B cell (primary cell): Measurements from ENCODE around the gene CIDEC. TPM values are rescaled to one million over a fixed set of nuclear protein-coding genes. Genes with fewer than 3 reads are reported as not detected.
"Not testable (repeated sequence)": the region's sequence is repeated elsewhere in the genome, so short reads cannot be mapped to it uniquely, and the experiment has no call there.

Experiments used
- ATAC-seq: fragments of 200-7000 bp; cut with Tn5 transposase; one replicate; pipeline ENCODE4 v1.10.0; 2021; ENCODE audit warnings: low read depth, mild to moderate bottlenecking, moderate number of reproducible peaks, moderate library complexity
- CTCF ChIA-PET: fragments of 350-600 bp; sonication (Branson Sonifier 250); formaldehyde crosslinking; loops from one replicate; lab custom pipeline; 2021; ENCODE audit warnings: antibody characterized with exemption, inconsistent platforms; lab: Charles Lee
- POLR2A ChIA-PET: fragments of 350-600 bp; sonication (Branson Sonifier 250); formaldehyde crosslinking; loops from one replicate; lab custom pipeline; 2021; ENCODE audit warnings: antibody characterized with exemption; lab: Charles Lee
- DNase-seq: peaks from one replicate; pipeline ENCODE4 v3.0.0; 2013
- H2AFZ ChIP-seq: 2 replicates; pipeline ENCODE4 v1.6.1; 2012; ENCODE audit warnings: mild to moderate bottlenecking, low read depth, low read length; ENCODE audit not compliant: insufficient read depth, poor library complexity, severe bottlenecking
- H3K27ac ChIP-seq, 2 donors: 1 replicate in 1 of 2; 2 replicates in 1 of 2; pipeline ENCODE4 v1.5.1; 2012 to 2013; ENCODE audit warnings: low read length in 2 of 2, mild to moderate bottlenecking in 2 of 2, moderate library complexity in 1 of 2
- H3K27me3 ChIP-seq, 4 experiments: fragments of 200-600 bp in 1 of 4; sonication (generic) in 1 of 4; replicated peaks in 1 of 4; 1 replicate in 2 of 4; 2 replicates in 2 of 4; pipeline versions ENCODE4 v1.6.1 to v1.7.0; 2013 to 2016; ENCODE audit warnings: low read length in 3 of 4, mild to moderate bottlenecking in 2 of 4, mixed read lengths in 1 of 4, moderate library complexity in 1 of 4; ENCODE audit not compliant: insufficient read depth in 4 of 4, control insufficient read depth in 3 of 4; ENCODE audit errors: control extremely low read depth in 1 of 4
- H3K36me3 ChIP-seq, 2 experiments: replicated peaks in 1 of 2; 1 replicate in 1 of 2; 2 replicates in 1 of 2; pipeline versions ENCODE4 v1.6.1 to v1.7.1; 2013; ENCODE audit warnings: low read length in 1 of 2; ENCODE audit not compliant: insufficient read depth in 2 of 2, control insufficient read depth in 1 of 2; ENCODE audit errors: control extremely low read depth in 1 of 2, extremely low read depth in 1 of 2
- H3K4me1 ChIP-seq, 2 donors: fragments of 200-600 bp in 1 of 2; sonication (generic) in 1 of 2; 1 replicate in 1 of 2; 2 replicates in 1 of 2; pipeline versions ENCODE4 v1.5.1 to v1.6.1; 2013 to 2017; ENCODE audit warnings: low read length in 2 of 2; ENCODE audit not compliant: control insufficient read depth in 2 of 2, insufficient read depth in 2 of 2
- H3K4me2 ChIP-seq: replicated peaks from 2 replicates; pipeline ENCODE3; 2012; ENCODE audit warnings: mild to moderate bottlenecking, low read depth, low read length; ENCODE audit not compliant: poor library complexity, severe bottlenecking
- H3K4me3 ChIP-seq, 5 experiments: fragments of 200-600 bp in 1 of 5; sonication (generic) in 1 of 5; 1 replicate in 3 of 5; 2 replicates in 2 of 5; pipeline versions ENCODE4 v1.5.1 to v1.7.0; 2011 to 2016; ENCODE audit warnings: low read length in 4 of 5, mild to moderate bottlenecking in 4 of 5, low read depth in 2 of 5, control low read depth in 1 of 5, moderate library complexity in 1 of 5; ENCODE audit not compliant: insufficient read depth in 1 of 5; ENCODE audit errors: control extremely low read depth in 1 of 5, extremely low read depth in 1 of 5
- H3K79me2 ChIP-seq: fragments of 200-600 bp; sonication (generic); one replicate; pipeline ENCODE4 v1.6.0; 2016; ENCODE audit warnings: low read length; ENCODE audit not compliant: control insufficient read depth, insufficient read depth
- H3K9ac ChIP-seq: fragments of 200-600 bp; sonication (generic); 2 replicates; pipeline ENCODE4 v1.6.1; 2017; ENCODE audit warnings: mild to moderate bottlenecking, low read length, moderate library complexity
- H3K9me3 ChIP-seq, 3 donors: one replicate each; pipeline versions ENCODE4 v1.6.1 to v1.7.1; 2013; ENCODE audit warnings: low read length in 2 of 3; ENCODE audit not compliant: control insufficient read depth in 2 of 3, insufficient read depth in 1 of 3; ENCODE audit errors: control extremely low read depth in 1 of 3
- H4K20me1 ChIP-seq: 2 replicates; pipeline ENCODE4 v1.6.0; 2012; ENCODE audit warnings: mild to moderate bottlenecking, low read length; ENCODE audit not compliant: insufficient read depth, control insufficient read depth, poor library complexity, severe bottlenecking
- H3K27ac Mint-ChIP-seq: one replicate; pipeline ENCODE4 v1.8.0; 2021; ENCODE audit warnings: mixed read lengths
- H3K27me3 Mint-ChIP-seq: one replicate; pipeline ENCODE4 v1.8.0; 2021; ENCODE audit warnings: mixed read lengths
- H3K4me1 Mint-ChIP-seq: one replicate; pipeline ENCODE4 v1.8.0; 2021; ENCODE audit warnings: mixed read lengths
- H3K4me3 Mint-ChIP-seq: one replicate; pipeline ENCODE4 v1.8.0; 2021; ENCODE audit warnings: mixed read lengths
- H3K9me3 Mint-ChIP-seq: one replicate; pipeline ENCODE4 v1.8.0; 2022; ENCODE audit warnings: mixed read lengths; ENCODE audit not compliant: insufficient read depth
- EZH2 ChIP-seq: IDR thresholded peaks from 2 replicates; pipeline ENCODE4 v1.6.1; 2012; ENCODE audit warnings: borderline replicate concordance, low read depth, mild to moderate bottlenecking, moderate library complexity, low read length; ENCODE audit not compliant: insufficient read depth, poor library complexity, severe bottlenecking
- WGBS: methylation state at CpG from one replicate; pipeline ENCODE4 v1.1.5; 2013; ENCODE audit warnings: missing lambda C conversion rate; ENCODE audit not compliant: insufficient coverage; 5-methylcytosine and 5-hydroxymethylcytosine counted together
- intact Hi-C: fragments of 100-400 bp; cut with micrococcal nuclease; formaldehyde crosslinking; loops from one replicate; pipeline ENCODE4 v1.10.0; 2022
- polyA plus RNA-seq: library from polyadenylated mRNA; depleted of rRNA; stranded (reverse); fragments of >200 nt; gene quantifications from 2 replicates; pipeline ENCODE4 v1.2.3, GENCODE V29; 2012
- total RNA-seq, 2 donors: library from RNA; stranded (reverse); fragments of 120-200 nt in 1 of 2; gene quantifications; 1 replicate in 1 of 2; 2 replicates in 1 of 2; pipeline versions ENCODE4 v1.2.3 to v1.2.4, GENCODE V29; 2013 to 2022
- TF ChIP-seq, protein P1 (sequence below): fragments of 200-600 bp; IDR thresholded peaks from one replicate; pipeline ENCODE4 v1.8.0; 2022; ENCODE audit warnings: antibody characterized with exemption, mild to moderate bottlenecking

CIDEC gene
- total and polyA plus RNA-seq, 2 donors (not counting 1 experiment from before 2014, with no cell fraction given) = not detected

DNA sequence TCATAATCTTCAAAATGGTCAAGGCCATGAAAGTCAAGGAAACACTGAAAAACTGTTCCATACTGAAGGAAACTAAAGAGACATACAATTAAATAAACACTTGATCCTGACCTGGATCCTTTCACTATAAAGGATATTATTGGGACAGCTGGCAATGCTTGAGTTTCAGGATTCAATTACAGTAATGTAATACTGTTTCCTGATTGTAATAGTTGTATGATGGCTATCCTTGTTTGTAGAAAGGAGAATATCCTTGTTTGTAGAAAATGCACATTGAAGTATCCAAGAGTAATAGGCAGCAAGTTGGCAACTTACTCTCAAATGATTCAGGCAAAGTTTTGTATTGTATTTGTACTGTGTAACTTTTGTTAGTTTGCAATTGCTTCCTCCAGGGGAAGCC, 4.6 kb downstream of the CIDEC start:
- no peak overlapping the region for H3K27ac Mint-ChIP-seq
- no peaks in the 10 kb centered on the region for H3K9me3 Mint-ChIP-seq
- H3K4me1 ChIP-seq = no peaks in the 10 kb centered on the region
- ATAC-seq (no peak), DNase-seq (no peak)
- intact Hi-C loops = no loop called here
- no peaks in the 10 kb centered on the region for H3K27me3 ChIP-seq
- H3K4me3 ChIP-seq = no peak overlapping the region
- H3K27ac ChIP-seq = no peak overlapping the region
- peaks cover 14% of the 10 kb centered on the region for H3K27me3 Mint-ChIP-seq
- TF ChIP-seq, protein P1, sequence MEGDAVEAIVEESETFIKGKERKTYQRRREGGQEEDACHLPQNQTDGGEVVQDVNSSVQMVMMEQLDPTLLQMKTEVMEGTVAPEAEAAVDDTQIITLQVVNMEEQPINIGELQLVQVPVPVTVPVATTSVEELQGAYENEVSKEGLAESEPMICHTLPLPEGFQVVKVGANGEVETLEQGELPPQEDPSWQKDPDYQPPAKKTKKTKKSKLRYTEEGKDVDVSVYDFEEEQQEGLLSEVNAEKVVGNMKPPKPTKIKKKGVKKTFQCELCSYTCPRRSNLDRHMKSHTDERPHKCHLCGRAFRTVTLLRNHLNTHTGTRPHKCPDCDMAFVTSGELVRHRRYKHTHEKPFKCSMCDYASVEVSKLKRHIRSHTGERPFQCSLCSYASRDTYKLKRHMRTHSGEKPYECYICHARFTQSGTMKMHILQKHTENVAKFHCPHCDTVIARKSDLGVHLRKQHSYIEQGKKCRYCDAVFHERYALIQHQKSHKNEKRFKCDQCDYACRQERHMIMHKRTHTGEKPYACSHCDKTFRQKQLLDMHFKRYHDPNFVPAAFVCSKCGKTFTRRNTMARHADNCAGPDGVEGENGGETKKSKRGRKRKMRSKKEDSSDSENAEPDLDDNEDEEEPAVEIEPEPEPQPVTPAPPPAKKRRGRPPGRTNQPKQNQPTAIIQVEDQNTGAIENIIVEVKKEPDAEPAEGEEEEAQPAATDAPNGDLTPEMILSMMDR = no peak
- TF ChIP-seq EZH2 = no peak
- H2AFZ ChIP-seq = no peak overlapping the region
- POLR2A ChIA-PET = no interaction called here
- H3K4me1 Mint-ChIP-seq = no peaks in the 10 kb centered on the region
- H4K20me1 ChIP-seq = no peaks in the 10 kb centered on the region
- no peak overlapping the region for H3K4me3 Mint-ChIP-seq
- no peaks in the 10 kb centered on the region for H3K79me2 ChIP-seq
- no peaks in the 10 kb centered on the region for H3K9me3 ChIP-seq
- H3K9ac ChIP-seq = no peak overlapping the region
- H3K36me3 ChIP-seq = no peaks in the 10 kb centered on the region
- CTCF ChIA-PET = interaction anchor here (1.3 kb wide), 1 partner anchor 83 kb away, joined by 4 read pairs; the partner anchor contains the start of gene ARPC4
- H3K4me2 ChIP-seq = no peak overlapping the region

DNA sequence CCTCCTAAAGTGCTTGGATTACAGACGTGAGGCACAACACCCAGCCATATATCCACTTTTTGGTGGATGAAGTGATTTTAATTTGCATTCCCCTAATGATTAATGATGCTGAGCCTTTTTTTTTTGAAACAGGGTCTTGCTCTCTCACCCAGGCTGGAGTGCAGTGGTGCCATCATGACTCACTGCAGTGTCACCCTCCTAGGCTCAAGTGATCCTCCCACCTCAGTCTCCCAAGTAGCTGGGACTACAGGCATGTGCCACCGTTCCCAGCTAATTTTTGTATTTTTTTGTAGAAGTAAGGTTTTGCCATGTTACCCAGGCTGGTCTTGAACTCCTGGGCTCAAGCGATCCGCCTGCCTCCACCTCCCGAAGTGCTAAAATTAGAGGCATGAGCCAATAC, 8.0 kb downstream of the CIDEC start:
- H3K27me3 Mint-ChIP-seq, H3K27me3 ChIP-seq, POLR2A ChIA-PET, H3K36me3 ChIP-seq, CTCF ChIA-PET, H3K4me1 Mint-ChIP-seq, H3K4me3 ChIP-seq, H2AFZ ChIP-seq, H3K79me2 ChIP-seq, H3K4me2 ChIP-seq, H3K27ac ChIP-seq, H3K4me3 Mint-ChIP-seq, ATAC-seq, H3K9me3 Mint-ChIP-seq, H3K9ac ChIP-seq, H3K4me1 ChIP-seq, intact Hi-C loops, H4K20me1 ChIP-seq, H3K27ac Mint-ChIP-seq, H3K9me3 ChIP-seq, DNase-seq: not testable (repeated sequence)
- no CpG with 5 or more reads among the region's 5 CpGs for WGBS
